Fibroblast of villous mesenchyme (primary cell): ENCODE results near the gene LDLRAP1. TPM values are rescaled to one million over a fixed set of nuclear protein-coding genes. Genes with fewer than 3 reads are reported as not detected.

Experiments
- DNase-seq: peaks from one replicate; pipeline ENCODE4 v3.0.0-alpha.2; 2010; ENCODE audit warnings: low read depth
- H3K4me3 ChIP-seq: 2 replicates; pipeline ENCODE4 v1.5.1; 2011; ENCODE audit warnings: low read depth, mild to moderate bottlenecking, low read length
- total RNA-seq: library from RNA; depleted of rRNA; stranded (reverse); fragments of >200 nt; gene quantifications from 2 replicates; pipeline ENCODE4 v1.2.3, GENCODE V29; 2012
- TF ChIP-seq, protein P1 (sequence below): IDR thresholded peaks from 2 replicates; pipeline ENCODE4 v1.5.1; 2012; ENCODE audit warnings: low read depth, mild to moderate bottlenecking, low read length; ENCODE audit not compliant: insufficient read depth

The LDLRAP1 gene
- total RNA-seq, 1 donor: 24.6 TPM

DNA sequence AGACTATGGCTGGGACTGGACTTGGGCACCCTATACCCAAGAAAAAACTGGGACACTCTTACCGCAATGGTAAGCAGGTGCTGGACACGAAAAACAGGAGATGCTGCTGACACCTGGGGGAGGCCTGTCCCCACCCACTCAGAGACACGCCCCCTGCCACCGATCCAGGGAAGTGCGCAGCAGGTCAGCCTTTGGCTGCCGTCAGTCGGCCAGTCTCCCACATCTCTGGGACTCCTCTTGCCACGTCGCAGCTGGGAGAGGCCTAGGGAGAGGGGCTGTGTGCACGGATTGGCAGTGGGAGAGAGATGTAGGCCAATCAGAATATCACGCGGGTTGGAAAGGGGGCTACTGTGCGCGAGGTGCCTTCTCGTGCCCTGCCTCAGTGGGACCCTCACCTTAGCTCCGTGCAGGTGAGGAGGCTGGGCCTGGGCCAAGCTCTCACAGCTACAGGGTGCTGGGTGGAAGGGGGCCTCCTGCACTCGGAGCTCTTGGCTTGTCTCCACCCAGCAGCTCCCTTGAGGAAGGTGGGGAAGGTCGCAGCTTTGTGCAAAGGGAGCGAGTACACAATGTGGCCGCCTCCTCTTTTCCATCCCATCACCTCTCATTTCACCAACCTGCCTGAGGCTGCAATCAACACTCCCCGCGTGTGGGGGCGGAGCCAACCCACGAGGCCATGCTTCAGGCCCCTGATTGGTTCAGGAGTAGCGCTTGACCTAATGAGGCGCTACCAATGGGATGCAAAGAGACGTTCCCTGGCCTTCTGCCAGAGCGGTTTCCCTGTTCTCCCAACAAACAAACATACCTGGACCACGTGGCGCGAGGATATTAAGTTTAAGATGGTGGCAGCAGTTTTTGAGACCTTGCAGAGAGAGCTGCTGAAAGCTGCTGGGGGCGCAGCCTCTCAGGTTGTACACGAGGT, 25.7 kb upstream of the LDLRAP1 start:
- no peak overlapping the region for H3K4me3 ChIP-seq
- DNase-seq: no peak
- TF ChIP-seq, protein P1, sequence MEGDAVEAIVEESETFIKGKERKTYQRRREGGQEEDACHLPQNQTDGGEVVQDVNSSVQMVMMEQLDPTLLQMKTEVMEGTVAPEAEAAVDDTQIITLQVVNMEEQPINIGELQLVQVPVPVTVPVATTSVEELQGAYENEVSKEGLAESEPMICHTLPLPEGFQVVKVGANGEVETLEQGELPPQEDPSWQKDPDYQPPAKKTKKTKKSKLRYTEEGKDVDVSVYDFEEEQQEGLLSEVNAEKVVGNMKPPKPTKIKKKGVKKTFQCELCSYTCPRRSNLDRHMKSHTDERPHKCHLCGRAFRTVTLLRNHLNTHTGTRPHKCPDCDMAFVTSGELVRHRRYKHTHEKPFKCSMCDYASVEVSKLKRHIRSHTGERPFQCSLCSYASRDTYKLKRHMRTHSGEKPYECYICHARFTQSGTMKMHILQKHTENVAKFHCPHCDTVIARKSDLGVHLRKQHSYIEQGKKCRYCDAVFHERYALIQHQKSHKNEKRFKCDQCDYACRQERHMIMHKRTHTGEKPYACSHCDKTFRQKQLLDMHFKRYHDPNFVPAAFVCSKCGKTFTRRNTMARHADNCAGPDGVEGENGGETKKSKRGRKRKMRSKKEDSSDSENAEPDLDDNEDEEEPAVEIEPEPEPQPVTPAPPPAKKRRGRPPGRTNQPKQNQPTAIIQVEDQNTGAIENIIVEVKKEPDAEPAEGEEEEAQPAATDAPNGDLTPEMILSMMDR: no peak

DNA sequence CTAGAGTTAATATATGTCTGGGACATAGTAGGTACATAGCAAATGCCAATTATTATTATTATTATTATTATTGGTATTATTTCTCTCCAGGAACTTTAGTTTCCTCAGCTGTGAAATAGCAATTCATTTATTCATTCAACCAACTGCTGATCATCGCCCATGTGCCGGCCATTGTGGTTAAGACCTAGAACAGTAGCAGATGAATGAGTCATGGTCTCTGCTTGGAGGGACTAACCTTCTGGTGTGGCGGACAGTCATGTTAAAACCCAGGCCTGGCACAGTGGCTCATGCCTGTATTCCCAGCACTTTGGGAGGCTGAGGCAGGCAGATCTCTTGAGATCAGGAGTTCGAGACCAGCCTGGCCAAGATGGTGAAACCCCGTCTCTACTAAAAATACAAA, 23.8 kb upstream of the LDLRAP1 start:
- TF ChIP-seq, protein P1: no peak
- no peak overlapping the region for H3K4me3 ChIP-seq
- DNase-seq: peak; percentile 41

DNA sequence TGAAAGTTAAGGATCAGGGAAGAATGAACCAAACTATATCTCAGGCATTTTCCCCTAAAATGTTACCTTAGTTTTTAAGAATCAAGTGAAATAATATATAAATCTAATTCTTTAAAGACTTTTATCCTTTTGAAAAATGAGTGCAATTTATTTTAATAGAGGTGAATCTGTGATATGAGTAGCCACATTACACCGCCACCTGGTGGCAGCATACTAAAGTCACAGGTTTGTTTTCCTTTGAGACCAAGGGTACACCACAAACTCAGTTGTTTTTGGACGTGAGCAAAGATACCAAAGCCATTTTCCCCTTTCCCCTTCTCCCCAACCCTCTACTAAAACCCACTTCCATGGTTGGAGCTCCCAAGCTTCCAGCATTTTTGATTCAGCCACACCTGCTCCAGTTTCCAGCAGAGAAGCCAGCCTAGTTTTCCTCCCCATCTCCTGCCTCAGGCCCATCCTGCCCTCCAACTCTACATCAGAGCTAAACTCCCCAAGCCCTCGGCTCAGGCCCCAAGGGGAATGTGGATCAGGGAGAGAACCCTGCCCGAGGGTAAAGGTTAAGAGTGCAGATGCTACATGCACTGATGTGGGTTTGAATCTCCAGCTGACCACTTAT, 22.9 kb upstream of the LDLRAP1 start:
- TF ChIP-seq, protein P1: peak; percentile 77
- DNase-seq: peak; percentile 71
- H3K4me3 ChIP-seq: no peak overlapping the region

DNA sequence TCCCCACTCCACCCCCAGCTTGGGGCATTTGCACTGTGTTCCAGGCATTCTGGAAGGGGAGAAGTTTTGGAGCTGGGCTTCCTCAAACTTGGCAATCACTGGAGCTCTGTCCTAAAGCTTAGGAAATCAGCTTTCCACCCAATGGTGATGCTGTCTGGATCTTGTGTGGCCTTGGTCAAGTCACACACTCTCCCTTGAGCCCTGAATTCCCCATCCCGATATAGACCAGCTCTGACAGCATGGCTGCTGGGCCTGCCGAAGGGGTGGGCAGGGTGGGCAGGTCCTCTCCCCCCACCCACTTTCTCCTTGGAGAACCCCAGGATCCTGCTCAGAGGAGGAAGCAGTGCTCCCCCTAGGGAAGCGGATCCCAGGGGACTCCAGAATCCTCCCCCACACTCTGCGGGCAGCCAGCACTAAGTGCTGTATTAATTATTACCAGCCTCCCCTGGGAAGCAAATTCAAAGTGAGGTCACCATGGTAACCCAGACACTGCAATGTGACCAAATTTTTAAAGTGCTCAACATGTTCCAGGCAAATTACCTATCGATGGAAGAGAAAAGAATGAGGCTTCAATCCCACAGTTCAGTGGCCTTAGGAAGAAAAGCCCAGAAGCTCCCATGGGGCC, 21.3 kb upstream of the LDLRAP1 start:
- H3K4me3 ChIP-seq: no peak overlapping the region
- DNase-seq: no peak
- TF ChIP-seq, protein P1: no peak

DNA sequence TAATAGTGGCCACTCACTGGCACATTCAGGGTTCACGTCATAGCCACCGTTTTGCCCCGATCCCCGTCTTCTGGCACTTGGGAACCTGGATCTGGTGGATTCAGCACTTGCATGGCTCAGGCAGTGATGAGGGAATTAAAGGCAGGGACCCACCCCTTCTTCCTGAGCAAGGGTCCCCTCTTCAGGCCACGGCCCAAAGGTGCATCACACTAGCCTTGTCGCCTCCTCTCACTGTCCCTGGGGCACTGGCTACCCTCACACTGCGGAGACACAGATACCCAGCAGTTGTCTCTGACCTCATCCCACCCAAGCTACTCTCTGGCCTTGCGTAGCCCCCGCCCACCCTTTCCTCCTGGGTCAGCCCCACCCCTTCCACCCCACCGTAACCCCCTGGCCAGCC, 19.9 kb upstream of the LDLRAP1 start:
- H3K4me3 ChIP-seq: no peak overlapping the region
- peak; percentile 36 for DNase-seq
- TF ChIP-seq, protein P1: peak; percentile 47

DNA sequence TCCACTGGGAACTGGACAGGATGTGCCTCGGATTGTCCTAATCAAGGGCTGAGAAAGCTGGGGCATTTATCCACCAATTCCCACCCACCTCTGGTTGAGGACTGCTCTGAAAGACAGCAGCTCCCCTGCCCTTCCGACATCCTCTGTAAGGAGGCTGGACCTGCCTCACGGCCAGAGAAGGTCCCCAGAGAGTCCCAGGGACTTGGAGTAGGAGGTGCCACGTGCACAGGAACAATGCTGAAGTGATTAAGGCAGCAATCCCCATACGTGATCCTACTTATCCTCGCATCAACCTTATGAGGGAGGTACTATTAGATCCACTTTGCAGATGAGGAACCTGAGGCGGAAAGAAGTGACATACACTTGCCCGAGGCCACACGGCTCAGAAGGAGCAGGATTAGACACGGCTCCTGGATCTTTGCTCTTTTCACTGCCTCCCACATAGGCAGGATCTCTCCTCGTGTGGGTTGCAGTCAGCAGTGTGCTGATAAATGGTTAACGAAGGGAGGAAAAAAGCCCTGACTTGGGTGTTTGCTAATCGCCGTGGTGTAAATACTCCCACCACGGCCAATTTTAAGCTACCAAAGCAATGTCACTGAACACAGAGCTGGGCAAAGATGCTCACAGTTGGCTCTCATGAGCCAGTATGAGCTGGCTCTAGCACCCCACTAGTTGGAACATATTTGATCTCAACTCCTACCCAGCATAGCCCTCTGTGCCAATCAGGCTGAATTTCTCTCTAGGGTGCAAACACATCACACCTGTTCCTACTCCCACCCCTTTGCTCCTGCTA, 18.6 kb upstream of the LDLRAP1 start:
- no peak for DNase-seq
- H3K4me3 ChIP-seq: no peak overlapping the region
- TF ChIP-seq, protein P1: no peak
